ENCODE results near the gene PRAF2. TPM values are rescaled to one million over a fixed set of nuclear protein-coding genes. Genes with fewer than 3 reads are reported as not detected.

The PRAF2 gene
- total RNA-seq, 1 experiment from 2014 or later: 0.07 TPM

- Histone ChIP-seq H3F3A (ENCODE audit: low read length, unreplicated experiment) (no peaks in the 10 kb centered on the region), H3K4me2 (ENCODE audit: low read length) (no peak overlapping the region), H3K79me2 (ENCODE audit: low read length) (peaks cover 24% of the 10 kb centered on the region), H3K9me3 (ENCODE audit: low read length) (no peaks in the 10 kb centered on the region), H3K4me1 (ENCODE audit: insufficient read depth, low read length) (peaks cover 6% of the 10 kb centered on the region; the same call in 1 of the 2 replicates), H4K20me1 (ENCODE audit: low read length) (no peaks in the 10 kb centered on the region), H3K36me3 (ENCODE audit: low read depth, low read length) (peaks cover 7% of the 10 kb centered on the region; the same call in 1 of the 2 replicates), H3K4me3 (ENCODE audit: low read length) (no peak overlapping the region), H3K9ac (ENCODE audit: low read length) (no peak overlapping the region), H3K27ac (ENCODE audit: low read length) (no peak overlapping the region), H2AFZ (ENCODE audit: low read length) (no peak overlapping the region), H3K9me2 (replicated peaks; ENCODE audit: low read length) (no peaks in the 10 kb centered on the region), H3K27me3 (ENCODE audit: low read length) (no peaks in the 10 kb centered on the region)
- POLR2A ChIA-PET (ENCODE audit: unreplicated experiment): no interaction called here
- TF ChIP-seq EZH2phosphoT487 (IDR thresholded peaks at IDR 0.05; ENCODE audit: borderline replicate concordance, low read length) (no peak), CTCF (conservative IDR thresholded peaks at IDR 0.05; ENCODE audit: low read depth, low read length) (no peak; the same call in 1 of the 2 replicates), EZH2 (IDR thresholded peaks at IDR 0.05; ENCODE audit: low read length, unreplicated experiment) (no peak)
- BruUV-seq (replicated peaks): no TSS peak
- ATAC-seq: no peak
- intact Hi-C loops (cut with micrococcal nuclease): loop anchor here (5.0 kb wide), 1 partner anchor 42 kb away; the partner anchor contains the start of gene MAGIX
- DNase-seq: no peak
- CTCF ChIA-PET: no interaction called here
These were observed 46.3 kb upstream of the PRAF2 start for GRCh38 chrX:49120091-49120490.

GRCh38 chrX:49117581-49117980, 43.8 kb upstream of the PRAF2 start:
- no peak overlapping the region for H3K4me3 ChIP-seq (ENCODE audit: low read length)
- no peak for ATAC-seq

More at GRCh38 chrX:49117581-49117980, 43.8 kb upstream of the PRAF2 start:
- H3K36me3 ChIP-seq (ENCODE audit: low read depth, low read length): peaks cover 7% of the 10 kb centered on the region; the same call in 1 of the 2 replicates
- BruUV-seq (replicated peaks): no TSS peak
- intact Hi-C loops (cut with micrococcal nuclease): no loop called here
- DNase-seq: no peak
- H3K4me2 ChIP-seq (ENCODE audit: low read length): no peak overlapping the region
- CTCF ChIA-PET: no interaction called here
- H3K27ac ChIP-seq (ENCODE audit: low read length): no peak overlapping the region
- no peaks in the 10 kb centered on the region for H3K9me3 ChIP-seq (ENCODE audit: low read length)
- peaks cover 5% of the 10 kb centered on the region; the same call in 1 of the 2 replicates for H3K4me1 ChIP-seq (ENCODE audit: insufficient read depth, low read length)
- H3K9ac ChIP-seq (ENCODE audit: low read length): no peak overlapping the region
- no peaks in the 10 kb centered on the region for H3K27me3 ChIP-seq (ENCODE audit: low read length)
- H2AFZ ChIP-seq (ENCODE audit: low read length): no peak overlapping the region
- no peaks in the 10 kb centered on the region for H3F3A ChIP-seq (ENCODE audit: low read length, unreplicated experiment)
- POLR2A ChIA-PET (ENCODE audit: unreplicated experiment): no interaction called here
- H4K20me1 ChIP-seq (ENCODE audit: low read length): no peaks in the 10 kb centered on the region
- peaks cover 14% of the 10 kb centered on the region for H3K79me2 ChIP-seq (ENCODE audit: low read length)
- H3K9me2 ChIP-seq (replicated peaks; ENCODE audit: low read length): no peaks in the 10 kb centered on the region
- TF ChIP-seq EZH2phosphoT487 (IDR thresholded peaks at IDR 0.05; ENCODE audit: borderline replicate concordance, low read length): no peak
- TF ChIP-seq CTCF (conservative IDR thresholded peaks at IDR 0.05; ENCODE audit: low read depth, low read length): no peak
- TF ChIP-seq EZH2 (IDR thresholded peaks at IDR 0.05; ENCODE audit: low read length, unreplicated experiment): no peak

Measured in PC-3 (cell line).